ENCODE data around the gene ASPRV1. TPM values are rescaled to one million over a fixed set of nuclear protein-coding genes. Genes with fewer than 3 reads are reported as not detected.
A peak's percentile ranks its signal among the peaks of the same experiment; 100 is the strongest.

Gene ASPRV1
- total and polyA plus RNA-seq, 2 donors (not counting 3 experiments of a cell fraction or from before 2014, with no cell fraction given): 0.15 to 0.22 TPM

DNA sequence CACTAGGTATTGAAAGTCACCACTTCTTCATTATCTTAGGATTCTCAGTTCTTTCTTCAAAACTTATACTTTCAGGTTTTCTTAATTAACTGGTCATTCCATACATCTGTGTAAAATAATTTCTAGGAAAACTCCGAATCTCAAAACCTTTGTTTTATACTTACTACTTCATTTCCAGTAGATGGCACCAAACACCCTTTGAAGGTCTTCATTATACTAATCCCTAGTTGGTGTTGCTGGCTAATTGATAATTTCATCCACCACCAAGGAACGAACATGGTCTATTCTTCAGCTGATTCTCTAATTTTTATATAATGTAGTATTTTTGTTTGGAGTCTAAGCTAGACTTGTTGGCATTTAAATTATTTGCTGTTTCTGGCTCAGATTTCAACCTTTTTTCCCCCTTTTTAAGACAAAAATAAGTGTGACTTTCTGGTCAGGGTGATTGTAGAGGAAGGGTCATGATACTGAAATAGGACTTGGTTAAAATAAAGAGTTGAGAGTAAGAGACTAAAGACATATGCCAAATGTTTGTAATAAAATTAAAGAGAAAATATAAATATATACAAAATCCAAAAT is 49.4 kb downstream of the ASPRV1 start:
- Histone ChIP-seq H3K9ac (replicated peaks; ENCODE audit: extremely low read depth, insufficient read depth, low read length) (no peak overlapping the region), H3K27ac (ENCODE audit: insufficient read depth, low read depth, low read length) (no peak overlapping the region), H3K4me3 (replicated peaks in 1 of 3; ENCODE audit: insufficient read depth in 1 of 3, low read depth in 1 of 3, low read length in 3 of 3) (no peak overlapping the region), H3K79me2 (ENCODE audit: control insufficient read depth, insufficient read depth, low read length) (peaks cover 13% of the 10 kb centered on the region), H3K4me1 (ENCODE audit: control insufficient read depth, extremely low read depth, insufficient read depth, low read length) (peaks cover 17% of the 10 kb centered on the region), H4K20me1 (replicated peaks; ENCODE audit: control insufficient read depth, extremely low read depth, insufficient read depth, low read length) (no peaks in the 10 kb centered on the region), H3K9me1 (replicated peaks; ENCODE audit: control insufficient read depth, extremely low read depth, insufficient read depth, low read length) (no peaks in the 10 kb centered on the region), H3K4me2 (ENCODE audit: insufficient read depth, low read length) (no peak overlapping the region), H3K9me3 (replicated peaks; ENCODE audit: control insufficient read depth, insufficient read depth, low read length) (no peaks in the 10 kb centered on the region), H3K27me3 (ENCODE audit: control insufficient read depth in 2 of 2, insufficient read depth in 2 of 2, low read length in 2 of 2) (no peaks in the 10 kb centered on the region), H3K36me3 (ENCODE audit: control insufficient read depth in 2 of 2, extremely low read depth in 1 of 2, insufficient read depth in 2 of 2, low read length in 2 of 2) (peaks cover 1 to 9% of the 10 kb centered on the region in 2 experiments), H2AFZ (ENCODE audit: low read depth, low read length) (no peak overlapping the region)
- DNase-seq (ENCODE audit: low read depth, low spot score): peak; percentile 62
- ChIA-PET POLR2A (interaction anchor here (1.0 kb wide), 1 partner anchor 231 kb away, joined by 3 read pairs; no protein-coding TSS in a partner anchor), CTCF (interaction anchor here (0.6 to 9.2 kb wide), 21 partner anchors 9 to 390 kb away, joined by 3 to 104 read pairs (median 5); partner anchors contain the start of genes FAM136A and SNRPG)
- dilution Hi-C loops (cut with MboI; ENCODE audit: extremely low pct_ligation_motif_present, low sequenced_read_pairs): no loop called here
- FAIRE-seq: peak; percentile 76
- intact Hi-C loops (cut with micrococcal nuclease): loop anchor here (1.0 to 10.0 kb wide), 3 partner anchors 188 to 333 kb away; partner anchors contain the start of gene TIA1
- no TSS peak for BruUV-seq (replicated peaks)
- no peak for TF ChIP-seq POLR2AphosphoS5 (IDR thresholded peaks at IDR 0.05; ENCODE audit: insufficient read depth, low read depth, low read length)
- TF ChIP-seq, protein P1, sequence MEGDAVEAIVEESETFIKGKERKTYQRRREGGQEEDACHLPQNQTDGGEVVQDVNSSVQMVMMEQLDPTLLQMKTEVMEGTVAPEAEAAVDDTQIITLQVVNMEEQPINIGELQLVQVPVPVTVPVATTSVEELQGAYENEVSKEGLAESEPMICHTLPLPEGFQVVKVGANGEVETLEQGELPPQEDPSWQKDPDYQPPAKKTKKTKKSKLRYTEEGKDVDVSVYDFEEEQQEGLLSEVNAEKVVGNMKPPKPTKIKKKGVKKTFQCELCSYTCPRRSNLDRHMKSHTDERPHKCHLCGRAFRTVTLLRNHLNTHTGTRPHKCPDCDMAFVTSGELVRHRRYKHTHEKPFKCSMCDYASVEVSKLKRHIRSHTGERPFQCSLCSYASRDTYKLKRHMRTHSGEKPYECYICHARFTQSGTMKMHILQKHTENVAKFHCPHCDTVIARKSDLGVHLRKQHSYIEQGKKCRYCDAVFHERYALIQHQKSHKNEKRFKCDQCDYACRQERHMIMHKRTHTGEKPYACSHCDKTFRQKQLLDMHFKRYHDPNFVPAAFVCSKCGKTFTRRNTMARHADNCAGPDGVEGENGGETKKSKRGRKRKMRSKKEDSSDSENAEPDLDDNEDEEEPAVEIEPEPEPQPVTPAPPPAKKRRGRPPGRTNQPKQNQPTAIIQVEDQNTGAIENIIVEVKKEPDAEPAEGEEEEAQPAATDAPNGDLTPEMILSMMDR (IDR thresholded peaks at IDR 0.05; ENCODE audit: extremely low read depth in 1 of 2, insufficient read depth in 1 of 2, low read depth in 1 of 2, low read length in 2 of 2): peak in 1 of 2 donors; percentile 18

Other genes with a start within 250 kb of the ASPRV1 start
- 70.8 and 79.6 TPM in 2 replicates for gene ANXA4, start 219.5 kb downstream of the ASPRV1 start, total RNA-seq
- gene ANXA4, start 219.5 kb downstream of the ASPRV1 start, polyA plus RNA-seq: 29.4 and 42.2 TPM in 2 replicates
- 13.0 and 14.6 TPM in 2 replicates for gene GMCL1, start 132.0 kb downstream of the ASPRV1 start, total RNA-seq
- gene GMCL1, start 132.0 kb downstream of the ASPRV1 start, polyA plus RNA-seq: 3.8 and 4.2 TPM in 2 replicates
- gene SNRNP27, start 67.7 kb downstream of the ASPRV1 start, total RNA-seq: 43.2 and 50.6 TPM in 2 replicates
- 9.1 and 12.7 TPM in 2 replicates for gene SNRNP27, start 67.7 kb downstream of the ASPRV1 start, polyA plus RNA-seq
- gene MXD1, start 46.5 kb downstream of the ASPRV1 start, total RNA-seq: 10.6 and 11.7 TPM in 2 replicates
- gene MXD1, start 46.5 kb downstream of the ASPRV1 start, polyA plus RNA-seq: 5.5 and 6.7 TPM in 2 replicates
- 342 and 360 TPM in 2 replicates for gene PCBP1, start 125.8 kb upstream of the ASPRV1 start, total RNA-seq
- gene PCBP1, start 125.8 kb upstream of the ASPRV1 start, polyA plus RNA-seq: 181 and 196 TPM in 2 replicates
- gene C2orf42, start 229.4 kb upstream of the ASPRV1 start, total RNA-seq: 12.0 and 13.1 TPM in 2 replicates
- 6.8 and 7.9 TPM in 2 replicates for gene C2orf42, start 229.4 kb upstream of the ASPRV1 start, polyA plus RNA-seq

Data from endothelial cell of umbilical vein (primary cell).